MM.1S (cell line): ENCODE results near the gene WAC.

Experiments
- CTCF ChIP-seq: fragments of 300-600 bp; sonication (generic); IDR thresholded peaks from 2 replicates; pipeline ENCODE4 v1.5.1; 2016; ENCODE audit warnings: antibody characterized with exemption, low read length, mixed read lengths
- EZH2phosphoT487 ChIP-seq: fragments of 300-600 bp; sonication (generic); IDR thresholded peaks from 2 replicates; pipeline ENCODE4 v1.6.1; 2018; ENCODE audit warnings: antibody characterized with exemption, low read length

DNA sequence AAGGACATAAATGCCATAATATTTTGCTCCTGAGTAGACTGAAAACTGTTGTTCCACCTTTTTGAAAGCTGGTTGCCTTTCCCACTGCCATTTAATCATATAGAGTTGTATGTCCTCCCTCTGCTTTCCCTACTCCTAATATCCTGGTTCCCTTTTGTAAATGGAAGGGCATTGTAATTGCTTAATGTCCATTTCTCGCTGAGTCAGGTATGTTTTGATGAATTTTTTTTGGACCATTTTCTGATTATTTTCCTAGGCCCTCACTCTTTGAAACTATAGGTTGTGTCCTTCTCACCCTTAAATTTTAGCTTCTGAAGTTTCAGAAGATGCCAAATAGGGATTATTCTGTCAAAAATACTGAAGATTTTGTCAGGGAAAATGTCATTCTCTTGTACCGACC, 45.5 kb downstream of the WAC start:
- TF ChIP-seq CTCF: no peak
- TF ChIP-seq EZH2phosphoT487: no peak
